Left renal pelvis (tissue), 4 donors: ENCODE data around the gene PTGFR. TPM values are rescaled to one million over a fixed set of nuclear protein-coding genes. Genes with fewer than 3 reads are reported as not detected.

Experiments used
- DNase-seq, 4 donors: peaks; one replicate each; pipeline ENCODE4 v3.0.0-alpha.2; 2013; ENCODE audit warnings: low read depth in 4 of 4, low spot score in 3 of 4
- polyA plus RNA-seq, 4 donors: library from polyadenylated mRNA; unstranded; fragments of 120-200 nt; gene quantifications; one replicate each; pipeline ENCODE4 v1.2.1, GENCODE V29; 2013; ENCODE audit not compliant: insufficient read length in 4 of 4

PTGFR gene
- polyA plus RNA-seq, 4 donors, result 0.26 to 3.2 (median 0.59) TPM

GRCh38 chr1:78577257-78578100 is 86.7 kb downstream of the PTGFR start:
- no peak for DNase-seq

DNA sequence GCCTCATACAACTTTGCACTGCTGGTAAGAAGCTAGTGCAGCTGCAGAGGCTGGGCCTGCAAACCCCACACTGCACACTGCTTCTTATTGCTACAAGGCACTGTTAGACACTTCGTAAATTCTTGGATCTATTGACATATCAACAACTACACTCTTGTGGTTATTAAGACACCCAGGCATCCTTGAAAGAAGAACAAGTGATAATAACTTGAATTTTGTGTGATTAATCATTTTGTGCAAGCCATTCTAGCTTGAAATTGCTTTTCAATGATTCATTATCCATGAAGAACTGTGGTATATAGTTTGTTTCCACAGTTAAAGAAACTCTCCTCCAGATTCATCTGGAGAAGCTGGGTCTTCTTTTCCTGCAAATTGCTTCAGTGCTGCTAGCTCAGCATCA is 95.8 kb downstream of the PTGFR start:
- DNase-seq, result no peak

DNA sequence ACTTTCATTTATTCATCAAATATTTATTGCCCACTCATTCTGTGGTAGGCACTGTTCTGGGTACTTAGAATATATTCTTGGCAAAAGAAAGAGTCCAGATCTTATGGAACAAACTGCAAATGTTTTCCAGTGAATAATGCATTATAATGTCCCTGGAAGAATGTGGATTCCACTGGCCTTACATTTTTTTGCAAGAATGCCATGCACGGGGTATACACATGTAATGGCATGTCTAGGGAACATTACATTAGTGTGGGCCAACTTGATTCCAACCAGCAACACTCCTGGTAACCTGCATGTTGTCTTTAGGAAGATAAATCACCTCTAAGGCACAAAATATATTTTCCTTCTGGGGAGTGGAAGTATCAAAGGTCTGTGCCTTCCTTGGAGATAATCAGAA is 96.4 kb downstream of the PTGFR start:
- no peak for DNase-seq

Other genes starting within 250 kb of the PTGFR start
- 10 to 100 TPM in 1 of 4 donors, 1 to 10 TPM in 3; 5.0 to 12.6 (median 7.6) TPM for gene IFI44L, start 129.5 kb downstream of the PTGFR start, polyA plus RNA-seq
- 10 to 100 TPM; 12.9 to 29.5 (median 19.4) TPM for gene IFI44, start 158.9 kb downstream of the PTGFR start, polyA plus RNA-seq